DOHH2 (cell line): ENCODE results near the gene TRMT2B.

ENCODE experiments used
- H3F3A ChIP-seq: fragments of 200-600 bp; sonication (generic), shearing (Covaris generic); 2 replicates; pipeline ENCODE4 v1.6.0; 2016; ENCODE audit warnings: antibody characterized with exemption, mild to moderate bottlenecking; ENCODE audit not compliant: control insufficient read depth, insufficient read depth
- H3K27ac ChIP-seq: fragments of 200-600 bp; sonication (generic); 2 replicates; pipeline ENCODE4 v1.5.1; 2014; ENCODE audit warnings: low read depth, mild to moderate bottlenecking, low read length, moderate library complexity
- H3K27me3 ChIP-seq: fragments of 200-600 bp; sonication (generic); 2 replicates; pipeline ENCODE4 v1.6.1; 2014; ENCODE audit warnings: mild to moderate bottlenecking, low read length, mixed read lengths; ENCODE audit not compliant: control insufficient read depth
- H3K36me3 ChIP-seq: fragments of 200-600 bp; sonication (generic); 2 replicates; pipeline ENCODE4 v1.6.1; 2014; ENCODE audit warnings: mild to moderate bottlenecking, low read length, moderate library complexity, mixed read lengths; ENCODE audit not compliant: control insufficient read depth
- H3K4me1 ChIP-seq: fragments of 200-600 bp; sonication (generic); 2 replicates; pipeline ENCODE4 v1.6.1; 2014; ENCODE audit warnings: mild to moderate bottlenecking, low read length, mixed read lengths; ENCODE audit not compliant: control insufficient read depth
- H3K4me2 ChIP-seq: fragments of 200-600 bp; sonication (generic); 2 replicates; pipeline ENCODE4 v1.6.0; 2014; ENCODE audit warnings: mild to moderate bottlenecking, low read length, moderate library complexity
- H3K4me3 ChIP-seq: fragments of 200-600 bp; sonication (generic); 2 replicates; pipeline ENCODE4 v1.5.1; 2014; ENCODE audit warnings: mild to moderate bottlenecking, low read length, mixed read lengths
- H3K79me2 ChIP-seq: fragments of 200-600 bp; sonication (generic); 2 replicates; pipeline ENCODE4 v1.6.1; 2014; ENCODE audit warnings: mild to moderate bottlenecking, low read length, mixed read lengths; ENCODE audit not compliant: control insufficient read depth
- H3K9me2 ChIP-seq: fragments of 200-600 bp; sonication (generic); replicated peaks from 2 replicates; pipeline ENCODE4 v1.6.1; 2014; ENCODE audit warnings: mild to moderate bottlenecking, low read length, mixed read lengths; ENCODE audit not compliant: control insufficient read depth
- H3K9me3 ChIP-seq: fragments of 200-600 bp; sonication (generic); 2 replicates; pipeline ENCODE4 v1.6.1; 2014; ENCODE audit warnings: antibody characterized with exemption, low read length, mixed read lengths; ENCODE audit not compliant: control insufficient read depth, insufficient read depth
- H4K20me1 ChIP-seq: fragments of 200-600 bp; sonication (generic); 2 replicates; pipeline ENCODE4 v1.6.0; 2014; ENCODE audit warnings: low read depth, mild to moderate bottlenecking, antibody characterized with exemption, low read length, moderate library complexity; ENCODE audit not compliant: control insufficient read depth, insufficient read depth
- EZH2phosphoT487 ChIP-seq: fragments of 200-600 bp; sonication (generic); IDR thresholded peaks from 2 replicates; pipeline ENCODE4 v1.6.1; 2017; ENCODE audit warnings: borderline replicate concordance, mild to moderate bottlenecking, antibody characterized with exemption, low read length, moderate library complexity, mixed read lengths
- TF ChIP-seq, protein P1 (sequence below): fragments of 200-600 bp; sonication (generic); IDR thresholded peaks from one replicate; pipeline ENCODE4 v1.5.1; 2014; ENCODE audit warnings: antibody characterized with exemption, mild to moderate bottlenecking, low read depth, low read length; ENCODE audit not compliant: poor library complexity, severe bottlenecking

TRMT2B gene

DNA sequence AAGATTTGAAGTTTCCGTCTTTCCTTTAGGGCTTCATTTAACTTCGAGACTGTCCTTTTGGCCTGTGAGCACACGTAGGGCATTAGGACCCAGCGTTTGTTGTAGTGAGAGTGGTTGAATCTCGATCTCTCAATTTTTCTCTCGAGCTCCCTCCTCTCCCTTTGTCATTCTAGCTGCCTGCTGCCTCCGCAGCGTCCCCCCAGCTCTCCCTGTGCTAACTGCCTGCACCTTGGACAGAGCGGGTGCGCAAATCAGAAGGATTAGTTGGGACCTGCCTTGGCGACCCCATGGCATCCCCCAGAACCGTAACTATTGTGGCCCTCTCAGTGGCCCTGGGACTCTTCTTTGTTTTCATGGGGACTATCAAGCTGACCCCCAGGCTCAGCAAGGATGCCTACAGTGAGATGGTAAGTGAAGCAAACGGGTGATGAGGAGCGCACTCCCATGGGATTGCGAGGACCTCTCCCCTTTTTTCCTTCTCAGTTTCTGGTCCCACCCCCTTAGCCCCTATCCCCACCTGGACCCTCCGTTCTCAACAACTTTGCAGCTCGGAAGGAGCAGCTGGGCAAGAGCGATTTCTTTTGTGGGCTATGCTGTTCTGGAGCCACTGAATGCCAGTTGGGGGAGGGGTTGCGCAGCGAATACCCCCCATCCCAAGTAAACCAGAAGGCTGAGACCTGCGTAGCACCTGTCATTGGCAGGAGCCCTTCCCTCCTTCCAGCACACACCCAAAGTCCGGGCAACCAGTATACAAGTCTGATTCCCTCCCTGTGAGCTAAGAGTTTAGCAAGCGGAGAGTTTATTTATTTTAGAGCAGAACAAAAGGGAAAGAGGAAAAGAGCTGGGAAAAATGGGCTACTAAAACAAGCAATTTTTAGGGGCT lies 27.0 kb upstream of the TRMT2B start, which contains the start of gene TMEM35A:
TSS of gene TMEM35A (plus strand) at position 164 of the 883 bp plus-strand sequence. CDS start at position 288, 124 bp downstream.
- Histone ChIP-seq H3F3A (no peaks in the 10 kb centered on the region), H4K20me1 (no peaks in the 10 kb centered on the region), H3K9me2 (no peaks in the 10 kb centered on the region), H3K4me2 (no peak within 1 kb of the TSS), H3K4me3 (no peak within 1 kb of the TSS), H3K27ac (no peak within 1 kb of the TSS), H3K27me3 (peaks cover 5% of the 10 kb centered on the region; the same call in 1 of the 2 replicates), H3K9me3 (no peaks in the 10 kb centered on the region), H3K4me1 (no peaks in the 10 kb centered on the region), H3K79me2 (no peaks in the 10 kb centered on the region), H3K36me3 (no peaks in the 10 kb centered on the region)
- no peak for TF ChIP-seq EZH2phosphoT487
- TF ChIP-seq, protein P1, sequence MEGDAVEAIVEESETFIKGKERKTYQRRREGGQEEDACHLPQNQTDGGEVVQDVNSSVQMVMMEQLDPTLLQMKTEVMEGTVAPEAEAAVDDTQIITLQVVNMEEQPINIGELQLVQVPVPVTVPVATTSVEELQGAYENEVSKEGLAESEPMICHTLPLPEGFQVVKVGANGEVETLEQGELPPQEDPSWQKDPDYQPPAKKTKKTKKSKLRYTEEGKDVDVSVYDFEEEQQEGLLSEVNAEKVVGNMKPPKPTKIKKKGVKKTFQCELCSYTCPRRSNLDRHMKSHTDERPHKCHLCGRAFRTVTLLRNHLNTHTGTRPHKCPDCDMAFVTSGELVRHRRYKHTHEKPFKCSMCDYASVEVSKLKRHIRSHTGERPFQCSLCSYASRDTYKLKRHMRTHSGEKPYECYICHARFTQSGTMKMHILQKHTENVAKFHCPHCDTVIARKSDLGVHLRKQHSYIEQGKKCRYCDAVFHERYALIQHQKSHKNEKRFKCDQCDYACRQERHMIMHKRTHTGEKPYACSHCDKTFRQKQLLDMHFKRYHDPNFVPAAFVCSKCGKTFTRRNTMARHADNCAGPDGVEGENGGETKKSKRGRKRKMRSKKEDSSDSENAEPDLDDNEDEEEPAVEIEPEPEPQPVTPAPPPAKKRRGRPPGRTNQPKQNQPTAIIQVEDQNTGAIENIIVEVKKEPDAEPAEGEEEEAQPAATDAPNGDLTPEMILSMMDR, result no peak

GRCh38 chrX:101071582-101071981 lies 19.7 kb upstream of the TRMT2B start:
- Histone ChIP-seq H3K36me3 (no peaks in the 10 kb centered on the region), H3K4me2 (no peak overlapping the region), H3K9me3 (no peaks in the 10 kb centered on the region), H3K4me3 (no peak overlapping the region), H3F3A (no peaks in the 10 kb centered on the region), H4K20me1 (no peaks in the 10 kb centered on the region), H3K79me2 (no peaks in the 10 kb centered on the region), H3K9me2 (no peaks in the 10 kb centered on the region), H3K27ac (no peak overlapping the region), H3K4me1 (no peaks in the 10 kb centered on the region), H3K27me3 (no peaks in the 10 kb centered on the region)
- TF ChIP-seq, protein P1, result no peak
- no peak for TF ChIP-seq EZH2phosphoT487

DNA sequence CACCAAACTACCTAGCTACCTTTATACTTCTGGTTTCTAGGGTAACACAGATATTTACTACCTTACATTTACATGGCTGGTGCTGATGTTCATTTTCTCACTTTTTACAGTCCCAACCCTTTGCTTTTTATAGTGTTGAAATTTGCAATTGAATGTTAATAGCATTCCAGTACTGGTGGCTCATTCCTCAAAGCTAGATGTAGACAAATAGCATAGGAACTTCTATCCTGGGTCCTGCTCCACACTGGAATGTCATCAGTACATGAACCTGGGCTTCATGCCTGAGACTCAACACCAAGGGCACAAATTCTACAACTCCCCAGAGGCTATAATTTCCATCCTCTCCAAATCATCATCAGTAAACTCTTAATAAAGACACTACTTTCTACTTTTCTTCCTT lies 10.3 kb upstream of the TRMT2B start:
- H3K9me3 ChIP-seq, result no peaks in the 10 kb centered on the region
- no peak overlapping the region for H3K27ac ChIP-seq
- H3F3A ChIP-seq, result no peaks in the 10 kb centered on the region
- no peaks in the 10 kb centered on the region for H3K36me3 ChIP-seq
- H3K9me2 ChIP-seq, result no peaks in the 10 kb centered on the region
- no peak overlapping the region for H3K4me3 ChIP-seq
- no peaks in the 10 kb centered on the region for H4K20me1 ChIP-seq
- H3K79me2 ChIP-seq, result no peaks in the 10 kb centered on the region
- no peak for TF ChIP-seq EZH2phosphoT487
- TF ChIP-seq, protein P1, result no peak
- no peaks in the 10 kb centered on the region for H3K27me3 ChIP-seq
- no peak overlapping the region for H3K4me2 ChIP-seq
- peaks cover 1% of the 10 kb centered on the region for H3K4me1 ChIP-seq
